ENCODE data around the gene FAM83C. TPM values are rescaled to one million over a fixed set of nuclear protein-coding genes. Genes with fewer than 3 reads are reported as not detected.

The FAM83C gene
- total and polyA plus RNA-seq, 8 donors: 6.5 TPM; not detected in 7

DNA sequence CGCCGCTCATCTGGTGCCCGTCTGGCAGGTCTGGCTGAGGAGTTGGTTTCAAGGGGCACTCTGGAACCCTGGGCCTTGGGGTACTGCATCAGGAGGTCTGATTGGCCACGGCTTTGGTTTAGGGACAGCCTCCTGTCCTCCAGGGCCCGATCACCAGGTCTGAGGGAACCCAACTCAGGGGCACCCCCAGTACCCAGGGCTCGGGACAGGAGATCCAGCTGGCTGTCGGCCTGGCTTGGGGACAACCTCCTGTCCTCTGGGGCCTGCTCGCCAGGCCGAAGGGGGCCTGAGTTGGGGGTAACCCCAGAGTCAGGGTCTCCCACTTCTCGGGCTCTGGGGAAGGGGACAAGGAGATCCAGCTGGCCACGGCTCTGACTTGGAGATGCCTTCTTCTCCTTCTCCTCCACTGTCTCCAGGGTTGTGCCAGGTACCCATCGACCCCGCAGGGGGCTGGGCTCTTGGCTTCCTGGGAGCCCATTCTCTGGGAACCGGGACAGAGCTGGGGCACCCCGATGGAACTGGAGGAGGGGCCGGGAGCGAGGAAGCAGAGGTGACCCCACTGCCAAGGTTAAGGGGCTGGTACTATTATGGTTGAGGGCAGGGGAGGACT is 5.2 kb downstream of the FAM83C start:
- 89 to 93% (median 91%) methylated on average over 8 to 17 of the region's 17 CpGs for WGBS, 5 donors
- Histone ChIP-seq H3K27me3 (peaks cover 0 to 4% (median 0%) of the 10 kb centered on the region in 3 donors), H3K4me3 (no peak overlapping the region), H3K4me1 (peaks cover 11 to 33% (median 28%) of the 10 kb centered on the region in 4 donors), H3K36me3 (peaks cover 3 to 10% (median 7%) of the 10 kb centered on the region in 4 donors), H3K9me3 (no peaks in the 10 kb centered on the region), H3K27ac (no peak overlapping the region)
- TF ChIP-seq, protein P1, sequence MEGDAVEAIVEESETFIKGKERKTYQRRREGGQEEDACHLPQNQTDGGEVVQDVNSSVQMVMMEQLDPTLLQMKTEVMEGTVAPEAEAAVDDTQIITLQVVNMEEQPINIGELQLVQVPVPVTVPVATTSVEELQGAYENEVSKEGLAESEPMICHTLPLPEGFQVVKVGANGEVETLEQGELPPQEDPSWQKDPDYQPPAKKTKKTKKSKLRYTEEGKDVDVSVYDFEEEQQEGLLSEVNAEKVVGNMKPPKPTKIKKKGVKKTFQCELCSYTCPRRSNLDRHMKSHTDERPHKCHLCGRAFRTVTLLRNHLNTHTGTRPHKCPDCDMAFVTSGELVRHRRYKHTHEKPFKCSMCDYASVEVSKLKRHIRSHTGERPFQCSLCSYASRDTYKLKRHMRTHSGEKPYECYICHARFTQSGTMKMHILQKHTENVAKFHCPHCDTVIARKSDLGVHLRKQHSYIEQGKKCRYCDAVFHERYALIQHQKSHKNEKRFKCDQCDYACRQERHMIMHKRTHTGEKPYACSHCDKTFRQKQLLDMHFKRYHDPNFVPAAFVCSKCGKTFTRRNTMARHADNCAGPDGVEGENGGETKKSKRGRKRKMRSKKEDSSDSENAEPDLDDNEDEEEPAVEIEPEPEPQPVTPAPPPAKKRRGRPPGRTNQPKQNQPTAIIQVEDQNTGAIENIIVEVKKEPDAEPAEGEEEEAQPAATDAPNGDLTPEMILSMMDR (IDR thresholded peaks at IDR 0.05): no peak
- no peak for TF ChIP-seq POLR2AphosphoS5 (IDR thresholded peaks at IDR 0.05)
- no peak for TF ChIP-seq EP300 (IDR thresholded peaks at IDR 0.05)
- TF ChIP-seq POLR2A (IDR thresholded peaks at IDR 0.05): no peak
- no peak for DNase-seq
- intact Hi-C loops (cut with DNase I; ENCODE audit: low total_unique reads): no loop called here

DNA sequence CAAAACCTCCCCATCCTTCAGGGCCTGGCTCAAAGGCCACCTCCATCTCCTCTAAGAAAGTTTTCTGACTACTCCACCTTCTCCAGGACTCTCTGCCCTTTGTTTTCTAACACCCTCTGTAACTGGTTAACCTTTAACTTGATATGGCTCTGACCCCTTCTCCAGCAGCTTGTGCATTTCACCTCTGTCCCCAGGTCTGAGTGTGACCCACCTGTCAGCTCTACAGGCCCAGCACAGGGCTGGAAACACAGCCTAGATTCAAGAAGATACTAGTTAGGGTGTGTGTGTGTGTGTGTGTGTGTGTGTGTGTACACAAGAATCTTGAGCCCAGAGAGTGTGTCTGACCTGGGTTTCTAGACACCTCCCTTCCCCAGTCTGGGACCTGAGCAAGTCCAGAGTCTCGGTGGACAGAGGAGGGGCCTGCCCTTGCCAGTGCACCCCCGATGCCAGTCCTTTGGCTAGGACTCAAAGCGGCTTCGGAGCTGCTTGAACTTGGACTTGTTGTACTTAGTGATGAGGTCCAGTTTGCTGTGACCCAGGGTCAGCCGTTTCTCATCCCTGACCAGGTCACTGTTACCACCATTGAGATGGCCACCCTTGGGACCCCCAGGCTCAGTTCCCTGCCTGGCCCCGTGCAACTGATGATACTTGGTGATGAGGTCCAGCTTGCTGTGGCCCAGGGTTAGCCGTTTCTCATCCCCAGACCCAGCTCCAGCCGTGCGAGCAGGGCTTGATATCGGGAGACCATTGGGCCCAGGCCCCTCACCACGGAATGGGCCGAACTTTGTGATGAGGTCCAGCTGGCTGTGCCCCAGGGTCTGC is 5.9 kb downstream of the FAM83C start:
- H3K4me3 ChIP-seq: no peak overlapping the region
- peaks cover 11 to 38% (median 32%) of the 10 kb centered on the region in 4 donors for H3K4me1 ChIP-seq
- H3K27ac ChIP-seq: no peak overlapping the region
- intact Hi-C loops (cut with DNase I; ENCODE audit: low total_unique reads): no loop called here
- 81 to 83% (median 82%) methylated on average over 8 to 12 of the region's 12 CpGs for WGBS, 5 donors
- peaks cover 3 to 17% (median 14%) of the 10 kb centered on the region in 4 donors for H3K36me3 ChIP-seq
- no peak for DNase-seq
- no peaks in the 10 kb centered on the region for H3K9me3 ChIP-seq
- TF ChIP-seq POLR2A (IDR thresholded peaks at IDR 0.05): no peak
- no peak for TF ChIP-seq EP300 (IDR thresholded peaks at IDR 0.05)
- TF ChIP-seq, protein P1 (IDR thresholded peaks at IDR 0.05): no peak
- TF ChIP-seq POLR2AphosphoS5 (IDR thresholded peaks at IDR 0.05): no peak
- H3K27me3 ChIP-seq: no peaks in the 10 kb centered on the region

DNA sequence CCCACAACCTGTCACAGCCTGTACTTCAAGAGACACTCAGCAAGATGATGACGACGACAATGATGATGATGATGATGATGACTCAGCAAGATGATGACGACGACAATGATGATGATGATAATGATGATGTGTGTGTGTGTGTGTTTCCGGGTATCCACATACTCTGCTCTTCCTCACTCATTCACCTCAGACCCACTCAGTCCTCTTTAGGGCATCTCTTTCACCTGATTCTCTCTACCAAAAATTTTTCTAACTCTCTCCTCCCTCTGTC is 6.5 kb downstream of the FAM83C start:
- Histone ChIP-seq H3K4me1 (peaks cover 11 to 38% (median 33%) of the 10 kb centered on the region in 4 donors), H3K27me3 (no peaks in the 10 kb centered on the region), H3K36me3 (peaks cover 5 to 23% (median 16%) of the 10 kb centered on the region in 4 donors), H3K4me3 (no peak overlapping the region), H3K27ac (no peak overlapping the region), H3K9me3 (no peaks in the 10 kb centered on the region)
- intact Hi-C loops (cut with DNase I; ENCODE audit: low total_unique reads): no loop called here
- whole genome bisulfite sequencing, 5 donors: 77 to 87% (median 83%) methylated on average over 5 of the region's 5 CpGs
- TF ChIP-seq EP300 (IDR thresholded peaks at IDR 0.05): no peak
- TF ChIP-seq POLR2A (IDR thresholded peaks at IDR 0.05): no peak
- no peak for TF ChIP-seq POLR2AphosphoS5 (IDR thresholded peaks at IDR 0.05)
- TF ChIP-seq, protein P1 (IDR thresholded peaks at IDR 0.05): no peak
- DNase-seq: no peak

DNA sequence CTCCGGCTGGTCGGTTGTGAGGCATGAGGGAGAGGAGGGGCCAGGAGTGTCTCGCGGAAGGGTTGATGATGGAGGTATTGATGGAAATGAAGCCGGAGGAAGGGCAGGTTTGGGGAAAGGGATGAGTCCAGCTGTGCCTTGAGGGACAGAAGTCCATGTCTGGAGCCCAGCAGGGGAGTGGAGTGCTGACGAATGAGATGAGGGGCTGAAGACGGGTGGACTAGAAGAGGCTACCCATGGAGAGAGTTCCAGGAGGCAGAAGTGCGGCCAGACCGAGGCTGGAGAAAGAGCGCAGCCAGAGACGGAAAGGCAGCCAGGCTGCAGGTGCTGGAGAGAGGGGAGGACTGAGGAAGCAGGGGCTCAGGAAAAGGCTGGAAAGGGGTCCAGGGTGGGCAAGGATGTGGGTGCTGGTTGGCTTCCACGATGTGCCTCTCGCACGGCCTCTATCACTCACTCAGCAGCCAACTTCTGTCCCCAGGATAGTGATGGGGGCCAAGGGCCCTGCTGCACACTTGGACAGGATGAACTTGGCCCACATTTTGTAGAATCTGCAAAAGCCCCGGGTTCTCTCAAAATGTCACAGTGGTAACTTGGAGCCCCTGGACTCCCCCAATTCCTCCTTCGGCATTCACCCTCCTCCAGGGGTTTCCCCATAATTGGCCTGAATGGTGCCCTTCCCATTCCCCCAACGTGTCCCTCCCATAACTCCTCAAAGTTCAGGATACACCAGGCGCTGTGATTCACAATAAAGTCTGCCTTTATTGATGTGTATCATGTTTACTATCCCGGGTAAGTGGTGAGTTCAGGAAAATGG is 7.0 kb downstream of the FAM83C start:
- H3K4me1 ChIP-seq: peaks cover 11 to 40% (median 37%) of the 10 kb centered on the region in 4 donors
- H3K36me3 ChIP-seq: peaks cover 11 to 28% (median 21%) of the 10 kb centered on the region in 4 donors
- H3K27me3 ChIP-seq: no peaks in the 10 kb centered on the region
- intact Hi-C loops (cut with DNase I; ENCODE audit: low total_unique reads): no loop called here
- H3K4me3 ChIP-seq: peak overlapping the region; percentile 62 to 96 (median 90)
- peak overlapping the region; percentile 80 to 91 (median 88) for H3K27ac ChIP-seq
- H3K9me3 ChIP-seq: no peaks in the 10 kb centered on the region
- TF ChIP-seq EP300 (IDR thresholded peaks at IDR 0.05): no peak
- 42 to 50% (median 45%) methylated on average over 19 of the region's 19 CpGs for WGBS, 5 donors
- DNase-seq: no peak
